H1 (cell line): ENCODE measurements around the gene NBAS. TPM values are rescaled to one million over a fixed set of nuclear protein-coding genes. Genes with fewer than 3 reads are reported as not detected.

Experiments used
- CTCF ChIA-PET: fragments of 300-600 bp; sonication (Branson Sonifier 250); formaldehyde crosslinking; loops from one replicate; lab custom pipeline; 2021; ENCODE audit not compliant: partially characterized antibody; lab: Charles Lee
- POLR2A ChIA-PET: fragments of 300-600 bp; sonication (Branson Sonifier 250); formaldehyde crosslinking; loops from one replicate; lab custom pipeline; 2021; ENCODE audit warnings: inconsistent platforms; ENCODE audit not compliant: partially characterized antibody; lab: Charles Lee
- DNase-seq, 2 experiments: peaks; one replicate each; pipeline versions ENCODE4 v3.0.0 to v3.0.0-alpha.2; 2010 to 2022; ENCODE audit warnings: low spot score in 2 of 2, low read depth in 1 of 2, mixed read lengths in 1 of 2
- FAIRE-seq: peaks from 2 replicates; lab custom pipeline; 2011; peaks lifted over from hg19 to GRCh38; lab: Jason Lieb, UNC
- H2AFZ ChIP-seq: 2 replicates; pipeline ENCODE4 v1.8.1; 2012; ENCODE audit warnings: low read length, inconsistent platforms
- H2AK5ac ChIP-seq: 2 replicates; pipeline ENCODE4 v1.6.1; 2013; ENCODE audit warnings: low read depth, low read length
- H2BK120ac ChIP-seq: replicated peaks from 2 replicates; pipeline ENCODE3; 2013; ENCODE audit warnings: low read depth, low read length, inconsistent platforms
- H2BK12ac ChIP-seq: 2 replicates; pipeline ENCODE4 v1.6.1; 2013; ENCODE audit warnings: low read depth, low read length
- H2BK15ac ChIP-seq: 2 replicates; pipeline ENCODE4 v1.6.1; 2013; ENCODE audit warnings: low read length
- H2BK20ac ChIP-seq: 2 replicates; pipeline ENCODE4 v1.6.1; 2013; ENCODE audit warnings: low read length
- H2BK5ac ChIP-seq: 2 replicates; pipeline ENCODE4 v1.6.1; 2013; ENCODE audit warnings: low read depth, low read length
- H3K14ac ChIP-seq: 2 replicates; pipeline ENCODE4 v1.6.1; 2013; ENCODE audit warnings: inconsistent platforms; ENCODE audit not compliant: insufficient read length
- H3K18ac ChIP-seq: 2 replicates; pipeline ENCODE4 v1.6.1; 2013; ENCODE audit warnings: low read length; ENCODE audit errors: extremely low read depth
- H3K23ac ChIP-seq: 2 replicates; pipeline ENCODE4 v1.6.1; 2013; ENCODE audit warnings: inconsistent platforms; ENCODE audit not compliant: insufficient read length
- H3K23me2 ChIP-seq: 2 replicates; pipeline ENCODE4 v1.6.1; 2013; ENCODE audit warnings: low read depth, low read length
- H3K27ac ChIP-seq: 2 replicates; pipeline ENCODE4 v1.6.1; 2011; ENCODE audit warnings: low read depth, low read length, inconsistent platforms
- H3K27me3 ChIP-seq, 4 experiments: replicated peaks in 1 of 4; 1 replicate in 1 of 4; 2 replicates in 3 of 4; pipeline versions ENCODE4 v1.6.1 to v1.8.1; 2011 to 2013; ENCODE audit warnings: low read length in 3 of 4, mild to moderate bottlenecking in 3 of 4, inconsistent platforms in 2 of 4, mixed read lengths in 2 of 4, moderate library complexity in 1 of 4; ENCODE audit not compliant: control insufficient read depth in 3 of 4, insufficient read depth in 3 of 4; ENCODE audit errors: extremely low read depth in 1 of 4
- H3K36me3 ChIP-seq, 4 experiments: 2 replicates each; pipeline versions ENCODE4 v1.6.1 to v1.8.1; 2011 to 2013; ENCODE audit warnings: mild to moderate bottlenecking in 4 of 4, low read length in 3 of 4, moderate library complexity in 2 of 4, control low read depth in 1 of 4, inconsistent platforms in 1 of 4; ENCODE audit not compliant: insufficient read depth in 4 of 4, control insufficient read depth in 2 of 4
- H3K4ac ChIP-seq: replicated peaks from 2 replicates; pipeline ENCODE3; 2013; ENCODE audit warnings: low read length, low read depth, mixed read lengths, inconsistent platforms; ENCODE audit not compliant: insufficient read length
- H3K4me1 ChIP-seq, 4 experiments: replicated peaks in 1 of 4; 1 replicate in 1 of 4; 2 replicates in 3 of 4; pipeline versions ENCODE4 v1.6.1 to v1.8.1; 2011 to 2013; ENCODE audit warnings: low read length in 3 of 4, inconsistent platforms in 2 of 4, mixed read lengths in 1 of 4; ENCODE audit not compliant: insufficient read depth in 4 of 4, control insufficient read depth in 3 of 4
- H3K4me2 ChIP-seq, 2 experiments: 2 replicates each; pipeline versions ENCODE4 v1.6.1 to v1.8.1; 2011 to 2013; ENCODE audit warnings: low read depth in 2 of 2, low read length in 2 of 2, control low read depth in 1 of 2, inconsistent platforms in 1 of 2, mild to moderate bottlenecking in 1 of 2; ENCODE audit not compliant: insufficient read depth in 1 of 2
- H3K4me3 ChIP-seq, 4 experiments: fragments of 200-600, 300-600 bp in 1 of 4; sonication (generic), shearing (Covaris generic), sonication (Bioruptor Twin) in 1 of 4; 2 replicates each; pipeline versions ENCODE4 v1.5.1 to v1.8.1; 2011 to 2016; ENCODE audit warnings: low read length in 4 of 4, low read depth in 3 of 4, control low read depth in 2 of 4, inconsistent platforms in 2 of 4, mild to moderate bottlenecking in 2 of 4, mixed read lengths in 1 of 4, moderate library complexity in 1 of 4; ENCODE audit not compliant: insufficient read depth in 2 of 4; ENCODE audit errors: extremely low read depth in 1 of 4
- H3K56ac ChIP-seq: replicated peaks from 2 replicates; pipeline ENCODE3; 2013; ENCODE audit warnings: low read depth, mild to moderate bottlenecking, mixed read lengths, low read length, inconsistent platforms; ENCODE audit not compliant: insufficient read length
- H3K79me1 ChIP-seq: 2 replicates; pipeline ENCODE4 v1.6.1; 2013; ENCODE audit warnings: low read depth, low read length, control low read depth
- H3K79me2 ChIP-seq, 2 experiments: 2 replicates each; pipeline versions ENCODE4 v1.6.1 to v1.8.1; 2012 to 2013; ENCODE audit warnings: low read length in 2 of 2, mild to moderate bottlenecking in 2 of 2, inconsistent platforms in 1 of 2; ENCODE audit not compliant: insufficient read depth in 2 of 2, control insufficient read depth in 1 of 2
- H3K9ac ChIP-seq, 4 experiments: replicated peaks in 1 of 4; 1 replicate in 1 of 4; 2 replicates in 3 of 4; pipeline versions ENCODE4 v1.6.1 to v1.8.1; 2011 to 2013; ENCODE audit warnings: low read depth in 3 of 4, low read length in 3 of 4, control low read depth in 2 of 4, mild to moderate bottlenecking in 2 of 4, moderate library complexity in 2 of 4, inconsistent platforms in 1 of 4; ENCODE audit errors: extremely low read depth in 1 of 4
- H3K9me3 ChIP-seq, 2 experiments: 2 replicates each; pipeline versions ENCODE4 v1.6.1 to v1.8.1; 2012 to 2013; ENCODE audit warnings: mild to moderate bottlenecking in 2 of 2, moderate library complexity in 2 of 2, control low read depth in 1 of 2, inconsistent platforms in 1 of 2, low read depth in 1 of 2, low read length in 1 of 2, mixed read lengths in 1 of 2; ENCODE audit not compliant: insufficient read depth in 2 of 2
- H4K20me1 ChIP-seq, 2 experiments: replicated peaks in 1 of 2; 2 replicates each; pipeline versions ENCODE3 to v1.8.1; 2011 to 2013; ENCODE audit warnings: inconsistent platforms in 2 of 2, low read length in 2 of 2, mild to moderate bottlenecking in 1 of 2; ENCODE audit not compliant: insufficient read depth in 2 of 2, control insufficient read depth in 1 of 2
- H4K5ac ChIP-seq: 2 replicates; pipeline ENCODE4 v1.6.1; 2013; ENCODE audit warnings: low read length, low read depth, mixed read lengths, inconsistent platforms; ENCODE audit not compliant: insufficient read length
- H4K8ac ChIP-seq: 2 replicates; pipeline ENCODE4 v1.8.0; 2013; ENCODE audit warnings: mild to moderate bottlenecking, moderate library complexity, low read length, inconsistent platforms; ENCODE audit not compliant: insufficient read depth; ENCODE audit errors: extremely low read depth
- H4K91ac ChIP-seq: replicated peaks from 2 replicates; pipeline ENCODE3; 2013; ENCODE audit warnings: low read length, mixed read lengths, inconsistent platforms; ENCODE audit not compliant: insufficient read length
- GABPA ChIP-seq: IDR thresholded peaks from 2 replicates; pipeline ENCODE4 v1.6.1; 2011; ENCODE audit warnings: mild to moderate bottlenecking, low read length, moderate library complexity, borderline replicate concordance; ENCODE audit not compliant: insufficient read depth
- HDAC2 ChIP-seq, 2 experiments: fragments of 300-600 bp in 1 of 2; sonication (generic) in 1 of 2; IDR thresholded peaks; 2 replicates each; pipeline ENCODE4 v1.6.1; 2011 to 2012; ENCODE audit warnings: low read depth in 2 of 2, low read length in 2 of 2, mild to moderate bottlenecking in 2 of 2, moderate library complexity in 2 of 2, borderline replicate concordance in 1 of 2, inconsistent platforms in 1 of 2
- USF2 ChIP-seq: IDR thresholded peaks from 2 replicates; pipeline ENCODE4 v1.6.1; 2011; ENCODE audit warnings: low read length, improper control_type of control experiment
- WGBS, 2 experiments: shearing (Covaris generic) in 1 of 2; methylation state at CpG; one replicate each; pipeline versions ENCODE4 v1.1.6 to v1.1.7; 2013 to 2015; ENCODE audit warnings: low lambda C conversion rate in 2 of 2, mixed read lengths in 2 of 2, inconsistent platforms in 1 of 2, low coverage in 1 of 2, missing lambda C conversion rate in 1 of 2; ENCODE audit not compliant: insufficient replicate concordance in 2 of 2, insufficient coverage in 1 of 2, insufficient read length in 1 of 2; ENCODE audit errors: extremely low coverage in 1 of 2, missing lambda C conversion rate in 1 of 2; 5-methylcytosine and 5-hydroxymethylcytosine counted together
- polyA plus RNA-seq, 7 experiments: library from polyadenylated mRNA; depleted of rRNA in 3 of 7; stranded (reverse) in 5 of 7; unstranded in 2 of 7; fragments of >200 nt in 5 of 7; fragments of 200-250 nt in 2 of 7; gene quantifications; 1 replicate in 5 of 7; 2 replicates in 1 of 7; 4 replicates in 1 of 7; pipeline versions ENCODE4 v1.2.1 to v1.2.3, GENCODE V29; 2011 to 2013; ENCODE audit warnings: missing spikeins in 2 of 7, mixed read lengths in 2 of 7
- total RNA-seq: library from RNA; stranded (reverse); fragmentation: NEBNext Ultra II Directional; extraction: Animal tissue kit (Norgen Biotek cat#: 25700); gene quantifications from 2 replicates; pipeline ENCODE4 v1.2.1, GENCODE V29; 2021

Gene NBAS
- total and polyA plus RNA-seq, 2 of the 8 experiments (the other 6 are each of a cell fraction or from before 2014, with no cell fraction given): 19.6 to 34.8 TPM

DNA sequence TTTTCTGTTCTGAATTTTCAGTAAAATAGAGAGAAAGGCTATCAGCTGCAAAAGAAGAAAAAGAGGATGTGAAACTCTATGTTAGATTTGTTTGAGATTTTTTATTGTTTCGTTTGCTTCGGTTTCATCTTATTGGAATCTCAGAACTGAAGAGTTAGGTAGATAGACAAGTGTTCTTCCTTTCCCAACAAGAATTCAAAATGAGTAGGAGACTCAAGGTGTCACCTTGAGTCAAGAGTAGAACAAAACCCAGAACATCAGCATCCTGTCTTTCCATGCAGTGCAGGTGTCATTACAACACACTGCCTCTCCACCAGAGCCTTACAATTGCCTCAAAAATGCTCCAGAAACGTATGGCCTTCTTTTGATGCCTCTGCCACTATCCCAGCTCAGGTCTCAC is 21.1 kb downstream of the NBAS start:
- no peaks in the 10 kb centered on the region for H3K9me3 ChIP-seq
- TF ChIP-seq USF2: no peak
- TF ChIP-seq HDAC2 (IDR thresholded peaks at IDR 0.05; ENCODE audit: borderline replicate concordance in 1 of 2, low read depth in 2 of 2, low read length in 2 of 2): no peak
- TF ChIP-seq GABPA: no peak
- no peak overlapping the region for H3K18ac ChIP-seq
- CTCF ChIA-PET: interaction anchor here (0.8 kb wide), 1 partner anchor 37 kb away, joined by 3 read pairs; no protein-coding TSS in a partner anchor
- H2AK5ac ChIP-seq: no peak overlapping the region
- H4K5ac ChIP-seq: no peak overlapping the region
- no peaks in the 10 kb centered on the region for H4K20me1 ChIP-seq
- FAIRE-seq: no peak
- H4K8ac ChIP-seq: no peak overlapping the region
- DNase-seq: no peak
- H2AFZ ChIP-seq: no peak overlapping the region
- no peak overlapping the region for H3K23ac ChIP-seq
- no peak overlapping the region for H3K4me3 ChIP-seq
- H2BK12ac ChIP-seq: no peak overlapping the region
- H3K4ac ChIP-seq: no peak overlapping the region
- no peak overlapping the region for H2BK5ac ChIP-seq
- H3K23me2 ChIP-seq: no peaks in the 10 kb centered on the region
- no peak overlapping the region for H4K91ac ChIP-seq
- H2BK20ac ChIP-seq: no peak overlapping the region
- H3K14ac ChIP-seq: no peak overlapping the region
- H2BK120ac ChIP-seq: no peak overlapping the region
- no peaks in the 10 kb centered on the region for H3K27me3 ChIP-seq
- no peak overlapping the region for H3K56ac ChIP-seq
- H3K9ac ChIP-seq: no peak overlapping the region
- no peak overlapping the region for H2BK15ac ChIP-seq
- no peak overlapping the region for H3K4me2 ChIP-seq
- H3K79me1 ChIP-seq: no peaks in the 10 kb centered on the region
- no peaks in the 10 kb centered on the region for H3K79me2 ChIP-seq
- H3K4me1 ChIP-seq: no peaks in the 10 kb centered on the region
- 85% methylated on average over 3 of the region's 3 CpGs; no CpG with 5 or more reads in 1 of the 2 experiments for WGBS, 2 experiments
- POLR2A ChIA-PET: no interaction called here
- no peaks in the 10 kb centered on the region; a peak in 1 of 8 replicates for H3K36me3 ChIP-seq
- no peak overlapping the region for H3K27ac ChIP-seq
